Hematopoietic multipotent progenitor cell treated with erythropoietin and hydrocortisone succinate and interleukin-3 and kit ligand, for 15 days (in vitro differentiated cells): ENCODE results near the gene CNOT1.
A peak's percentile ranks its signal among the peaks of the same experiment; 100 is the strongest.
"Not testable (repeated sequence)": the region's sequence is repeated elsewhere in the genome, so short reads cannot be mapped to it uniquely, and the experiment has no call there.

Experiments used
- DNase-seq: peaks from one replicate; pipeline ENCODE4 v3.0.0-alpha.2; 2015; ENCODE audit warnings: low spot score

CNOT1 gene

GRCh38 chr16:58502217-58502921 is 127.3 kb downstream of the CNOT1 start:
- no peak for DNase-seq

DNA sequence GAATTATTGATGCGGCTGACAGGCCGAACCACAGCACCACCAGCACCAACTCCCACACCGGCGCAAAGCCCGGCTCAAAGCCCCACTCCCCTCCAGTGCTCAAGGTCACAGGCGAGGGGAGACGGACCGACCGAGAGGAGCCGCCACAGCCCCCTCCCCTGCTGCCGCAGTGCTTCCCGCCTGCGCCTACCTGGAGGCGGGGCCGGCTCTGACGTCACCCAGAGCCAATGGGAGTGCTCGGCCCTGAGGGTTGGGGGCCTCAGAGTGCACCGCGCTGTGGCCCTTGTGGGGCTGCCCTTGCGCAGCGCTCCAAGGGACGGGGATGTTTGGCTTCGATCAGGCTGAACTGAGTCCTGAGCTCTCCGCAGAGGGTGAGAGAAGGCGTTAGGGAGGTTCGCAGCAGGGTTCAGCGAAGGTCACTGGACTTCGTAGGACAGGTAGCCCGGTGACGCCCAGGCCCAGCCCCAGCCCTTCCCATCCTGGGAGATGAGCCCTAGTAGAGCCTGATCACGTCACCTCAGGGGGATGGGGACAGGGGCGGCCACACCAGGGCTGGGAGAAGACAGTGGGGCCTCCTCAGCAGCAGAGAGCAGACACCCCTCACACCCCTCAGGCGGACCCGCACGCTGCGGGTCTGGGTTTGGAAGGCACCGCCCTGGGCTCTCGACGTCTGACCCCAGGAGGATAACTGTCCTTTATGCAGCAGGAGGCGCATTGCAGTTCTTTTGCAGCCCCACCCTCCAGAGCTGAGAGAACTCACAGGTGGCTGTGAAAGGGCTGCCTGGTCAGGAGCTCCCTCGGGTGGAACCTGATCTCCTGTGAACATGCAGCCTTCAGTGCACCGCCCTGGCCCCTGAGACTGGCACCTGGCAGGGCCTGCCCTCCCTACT is 128.1 kb downstream of the CNOT1 start:
- no peak for DNase-seq

DNA sequence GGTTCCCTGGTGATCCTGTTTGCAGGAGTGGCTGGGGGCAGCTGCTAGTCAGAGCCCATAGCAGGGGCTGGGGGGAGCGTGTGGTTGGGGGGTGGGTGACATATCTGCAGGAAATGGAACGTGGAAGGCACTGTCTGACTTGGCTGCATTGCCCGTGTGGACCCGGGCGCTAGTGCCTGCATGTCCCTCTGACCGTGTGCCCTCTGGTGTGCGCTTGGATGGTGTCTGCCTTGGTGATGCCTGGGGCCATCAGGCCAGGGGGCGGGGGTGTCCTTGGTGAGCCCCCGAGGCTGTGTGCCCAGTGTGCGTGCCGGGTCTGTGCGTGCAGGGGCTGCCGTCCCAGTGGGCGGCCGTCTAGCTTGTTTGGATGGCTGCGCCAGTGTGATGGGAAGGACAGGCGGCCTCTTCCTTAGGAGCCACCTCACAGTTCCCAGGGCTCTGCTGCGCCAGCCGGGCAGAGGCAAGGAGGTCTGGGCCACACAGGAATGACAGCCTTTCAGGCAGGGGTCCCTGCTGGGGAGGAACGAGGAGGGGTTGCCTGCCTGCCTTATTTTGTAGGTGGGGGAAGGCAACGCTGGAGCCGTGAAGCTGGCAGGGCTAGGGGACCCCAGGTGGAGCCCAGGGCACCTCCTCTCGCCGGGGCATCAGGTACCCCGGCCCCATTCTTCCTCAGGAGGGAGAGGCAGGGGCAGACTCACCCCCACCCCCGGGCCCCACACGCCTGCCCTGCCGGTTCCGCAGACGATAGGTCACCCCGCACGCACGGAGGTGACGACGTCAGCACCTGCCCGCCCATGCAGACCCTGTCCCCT is 129.0 kb downstream of the CNOT1 start:
- no peak for DNase-seq

GRCh38 chr16:58499615-58500351 is 129.8 kb downstream of the CNOT1 start, which contains the start of gene NDRG4:
TSS of gene NDRG4 (plus strand) at chr16:58500143. CDS start at chr16:58500249, 106 bp downstream.
- no peak for DNase-seq

GRCh38 chr16:58499092-58499511 is 130.5 kb downstream of the CNOT1 start:
- no peak for DNase-seq

GRCh38 chr16:58498341-58499091 is 131.1 kb downstream of the CNOT1 start:
- DNase-seq: no peak

- no peak for DNase-seq
Measured at GRCh38 chr16:58497935-58498334, 131.7 kb downstream of the CNOT1 start.

GRCh38 chr16:58497468-58497867 is 132.2 kb downstream of the CNOT1 start:
- DNase-seq: no peak

DNA sequence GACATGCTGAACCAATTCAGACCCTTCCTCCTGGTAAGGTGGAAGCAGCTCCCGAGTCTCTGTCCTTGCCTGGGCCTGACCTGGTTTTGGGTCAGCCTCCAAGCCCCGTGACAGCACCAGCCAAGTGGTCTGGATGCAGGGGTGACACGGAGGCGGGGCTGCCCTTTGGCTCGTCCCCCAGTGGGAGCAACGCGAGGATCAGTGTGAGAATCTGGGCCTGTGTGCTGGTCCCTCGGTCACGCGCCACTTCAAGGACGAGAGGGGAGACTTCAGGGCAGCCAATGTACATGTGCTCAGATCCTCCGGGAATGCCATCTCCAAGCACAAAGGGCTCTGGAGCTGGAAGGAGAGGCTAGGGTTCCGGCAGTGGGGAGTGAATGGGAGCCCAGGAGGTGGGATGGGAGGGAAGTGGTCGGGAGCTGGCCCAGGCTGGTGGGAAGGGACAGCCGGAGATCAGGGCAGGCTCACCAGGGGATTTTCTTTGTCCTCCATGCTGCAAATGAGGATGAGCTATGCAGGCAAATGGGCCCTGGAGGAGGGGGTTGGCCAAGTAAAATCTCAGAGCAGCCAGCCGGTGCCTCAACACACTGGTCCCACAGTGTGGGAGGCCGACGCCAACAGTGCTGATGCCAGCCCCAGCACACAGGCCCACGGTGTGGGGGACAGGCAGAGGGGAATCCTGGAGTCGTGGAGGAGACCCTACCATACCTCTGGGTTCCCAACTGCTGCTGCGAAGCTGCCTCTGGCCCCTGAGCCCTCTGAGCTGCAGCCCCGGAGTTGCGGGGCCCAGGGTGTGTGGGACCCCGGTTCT is 133.9 kb downstream of the CNOT1 start:
- DNase-seq: no peak

DNA sequence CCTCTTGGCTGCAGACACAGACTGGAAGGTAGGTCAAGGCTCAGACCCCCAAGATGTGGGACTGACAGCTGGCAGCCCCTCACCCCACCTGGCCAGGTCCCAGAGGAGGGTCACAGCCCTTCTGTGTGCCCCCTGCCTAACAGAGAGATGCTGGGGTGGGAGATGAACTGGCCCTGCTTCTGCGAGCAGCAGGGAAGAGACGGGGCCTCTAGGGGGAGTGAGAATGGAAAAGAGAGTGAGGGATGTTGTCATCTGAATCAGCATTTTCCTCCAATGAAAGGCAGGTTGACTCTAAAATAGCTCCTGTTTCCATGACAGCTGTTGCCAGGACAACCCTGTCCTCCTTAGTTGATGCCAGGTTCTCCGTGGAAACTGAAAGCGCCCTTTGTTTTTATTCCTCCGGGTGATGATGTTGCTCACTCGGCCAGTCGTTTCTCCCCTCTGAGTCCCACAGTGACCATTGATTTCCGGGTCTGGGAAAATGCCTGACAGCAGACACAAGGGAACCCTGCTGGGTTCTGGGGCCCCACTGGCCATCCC is 134.6 kb downstream of the CNOT1 start:
- DNase-seq: peak; percentile 37

- no peak for DNase-seq
Measured at GRCh38 chr16:58493756-58494431, 135.7 kb downstream of the CNOT1 start.

GRCh38 chr16:58492735-58493134 is 136.9 kb downstream of the CNOT1 start:
- no peak for DNase-seq

GRCh38 chr16:58492066-58492465 is 137.6 kb downstream of the CNOT1 start:
- no peak for DNase-seq

DNA sequence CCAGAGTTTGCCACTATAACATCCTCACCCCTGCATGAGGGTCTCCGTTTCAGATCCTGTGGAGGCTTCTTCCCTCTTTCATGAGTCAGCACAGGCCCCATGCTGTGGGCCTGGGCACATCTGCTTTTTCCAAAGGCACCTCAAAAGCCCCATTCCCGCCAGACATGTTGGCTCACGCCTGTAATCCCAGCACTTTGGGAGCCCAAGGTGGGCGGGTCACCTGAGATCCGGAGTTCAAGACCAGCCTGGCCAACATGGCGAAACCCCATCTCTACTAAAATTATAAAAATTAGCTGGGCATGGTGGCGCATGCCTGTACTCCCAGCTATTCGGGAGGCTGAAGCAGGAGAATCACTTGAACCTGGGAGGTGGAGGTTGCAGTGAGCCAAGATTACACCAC is 139.1 kb downstream of the CNOT1 start:
- not testable (repeated sequence) for DNase-seq

DNA sequence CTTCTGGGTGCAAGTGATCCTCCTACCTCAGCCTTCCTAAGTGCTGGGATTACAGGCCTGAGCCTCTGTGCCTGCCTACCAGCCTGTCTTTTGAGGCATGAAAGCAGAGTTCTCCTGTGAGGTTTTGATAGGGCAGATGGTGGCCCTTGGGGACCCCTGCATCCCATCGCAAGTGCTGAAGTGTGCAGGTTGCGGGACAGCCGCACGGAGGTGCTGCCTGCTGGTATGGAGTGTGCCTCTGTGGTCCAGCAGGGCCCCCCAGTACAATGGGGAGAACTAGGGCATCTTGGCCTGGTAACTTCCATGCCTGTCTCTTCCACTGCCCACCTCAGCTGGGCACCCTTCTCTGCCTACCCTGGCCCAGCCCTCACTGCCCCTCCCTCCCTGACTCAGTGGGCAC is 139.6 kb downstream of the CNOT1 start:
- no peak for DNase-seq

- no peak for DNase-seq
Measured at GRCh38 chr16:58488531-58488930, 141.1 kb downstream of the CNOT1 start.

DNA sequence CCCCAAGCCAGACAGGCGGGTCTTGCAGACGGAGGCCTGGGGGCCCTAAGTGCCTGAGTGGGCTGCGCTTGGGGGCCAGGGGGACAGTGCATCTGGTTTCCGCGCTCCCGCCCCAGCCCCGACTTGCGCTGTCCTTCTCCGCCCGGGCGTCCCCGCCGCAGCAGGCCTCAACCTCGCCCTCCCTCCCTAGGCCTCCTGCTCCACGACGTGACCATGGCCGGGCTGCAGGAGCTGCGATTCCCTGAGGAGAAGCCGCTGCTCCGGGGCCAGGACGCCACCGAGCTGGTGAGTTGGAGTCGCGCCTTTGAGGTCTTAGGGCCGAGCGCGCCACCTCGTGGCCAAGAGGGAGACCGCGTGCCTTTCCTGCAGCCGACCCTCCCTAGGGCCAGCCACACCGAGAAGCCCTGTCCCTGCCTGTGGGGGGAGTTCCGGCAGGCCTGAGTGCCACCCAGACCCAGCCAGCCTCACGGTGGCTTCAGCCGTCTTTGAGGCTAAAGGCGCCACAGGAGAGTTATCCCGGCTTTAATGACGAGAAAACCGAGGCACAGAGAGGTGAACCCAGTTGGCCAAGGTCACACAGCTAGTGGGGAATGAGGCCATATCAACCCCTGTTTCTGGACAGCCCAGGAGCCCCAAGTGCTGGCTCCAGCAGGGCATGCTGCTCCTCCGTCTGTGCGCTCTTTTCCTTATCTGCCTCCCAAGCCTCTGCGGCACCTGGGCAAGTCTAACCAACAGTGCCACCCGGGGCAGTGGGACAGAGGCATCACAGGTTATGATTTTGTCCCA is 141.9 kb downstream of the CNOT1 start:
- peak; percentile 76 for DNase-seq

- no peak for DNase-seq
Measured at GRCh38 chr16:58485184-58485887, 144.3 kb downstream of the CNOT1 start.
